NB4 (cell line): ENCODE data around the gene ABLIM1.

Experiments used
- MYC ChIP-seq: IDR thresholded peaks from 2 replicates; pipeline ENCODE4 v1.6.1; 2011; ENCODE audit warnings: low read depth, low read length
- POLR2A ChIP-seq: IDR thresholded peaks from 2 replicates; pipeline ENCODE4 v1.6.1; 2011; ENCODE audit warnings: mild to moderate bottlenecking; ENCODE audit not compliant: insufficient read length; ENCODE audit errors: extremely low read depth
- TF ChIP-seq, protein P1 (sequence below): IDR thresholded peaks from 2 replicates; pipeline ENCODE4 v1.6.1; 2011; ENCODE audit warnings: low read depth, low read length
- TF ChIP-seq, protein P2 (sequence below): IDR thresholded peaks from one replicate; pipeline ENCODE4 v1.5.1; 2012; ENCODE audit warnings: low read depth, low read length

DNA sequence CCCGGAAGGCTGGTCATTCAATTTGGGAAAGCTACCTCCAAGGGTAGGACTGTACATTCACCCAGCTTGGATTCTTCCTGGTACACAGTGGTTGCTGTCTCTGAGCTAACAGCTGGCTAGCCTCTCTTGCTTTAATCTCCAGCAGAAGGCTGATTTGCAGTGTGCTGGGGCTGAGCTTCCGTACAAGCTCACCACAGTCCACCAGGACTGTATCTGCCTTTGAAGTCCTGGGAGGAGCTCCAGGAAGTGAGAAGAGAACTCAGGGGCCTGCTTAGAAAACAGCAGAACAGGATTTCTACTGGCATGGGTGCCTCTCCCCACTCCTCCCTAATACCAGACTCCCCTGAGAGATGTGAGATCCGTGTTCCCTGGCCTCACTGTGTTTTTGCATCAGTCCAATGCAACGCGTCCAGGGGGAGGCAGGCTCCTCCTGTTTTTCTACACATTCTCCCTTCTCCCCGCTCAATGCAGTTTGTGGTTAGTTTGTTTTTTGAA lies 260.4 kb downstream of the ABLIM1 start:
- TF ChIP-seq, protein P1, sequence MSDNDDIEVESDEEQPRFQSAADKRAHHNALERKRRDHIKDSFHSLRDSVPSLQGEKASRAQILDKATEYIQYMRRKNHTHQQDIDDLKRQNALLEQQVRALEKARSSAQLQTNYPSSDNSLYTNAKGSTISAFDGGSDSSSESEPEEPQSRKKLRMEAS, result no peak
- TF ChIP-seq, protein P2, sequence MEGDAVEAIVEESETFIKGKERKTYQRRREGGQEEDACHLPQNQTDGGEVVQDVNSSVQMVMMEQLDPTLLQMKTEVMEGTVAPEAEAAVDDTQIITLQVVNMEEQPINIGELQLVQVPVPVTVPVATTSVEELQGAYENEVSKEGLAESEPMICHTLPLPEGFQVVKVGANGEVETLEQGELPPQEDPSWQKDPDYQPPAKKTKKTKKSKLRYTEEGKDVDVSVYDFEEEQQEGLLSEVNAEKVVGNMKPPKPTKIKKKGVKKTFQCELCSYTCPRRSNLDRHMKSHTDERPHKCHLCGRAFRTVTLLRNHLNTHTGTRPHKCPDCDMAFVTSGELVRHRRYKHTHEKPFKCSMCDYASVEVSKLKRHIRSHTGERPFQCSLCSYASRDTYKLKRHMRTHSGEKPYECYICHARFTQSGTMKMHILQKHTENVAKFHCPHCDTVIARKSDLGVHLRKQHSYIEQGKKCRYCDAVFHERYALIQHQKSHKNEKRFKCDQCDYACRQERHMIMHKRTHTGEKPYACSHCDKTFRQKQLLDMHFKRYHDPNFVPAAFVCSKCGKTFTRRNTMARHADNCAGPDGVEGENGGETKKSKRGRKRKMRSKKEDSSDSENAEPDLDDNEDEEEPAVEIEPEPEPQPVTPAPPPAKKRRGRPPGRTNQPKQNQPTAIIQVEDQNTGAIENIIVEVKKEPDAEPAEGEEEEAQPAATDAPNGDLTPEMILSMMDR, result no peak
- TF ChIP-seq POLR2A, result no peak
- no peak for TF ChIP-seq MYC
